Fibroblast of pulmonary artery (primary cell): ENCODE data around the gene PACS2.
"Not testable (repeated sequence)": the region's sequence is repeated elsewhere in the genome, so short reads cannot be mapped to it uniquely, and the experiment has no call there.

Experiments used
- DNase-seq: peaks from one replicate; pipeline ENCODE4 v3.0.0-alpha.2; 2010; ENCODE audit warnings: low read depth
- H3K4me3 ChIP-seq: replicated peaks from 2 replicates; pipeline ENCODE4 v1.5.1; 2011; ENCODE audit warnings: low read depth, mild to moderate bottlenecking, control low read depth, low read length, moderate library complexity
- CTCF ChIP-seq: IDR thresholded peaks from 2 replicates; pipeline ENCODE4 v1.5.1; 2011; ENCODE audit warnings: mild to moderate bottlenecking, control low read depth, low read length, inconsistent platforms; ENCODE audit errors: missing control alignments

The PACS2 gene

GRCh38 chr14:105282098-105282725, 32.3 kb upstream of the PACS2 start:
- TF ChIP-seq CTCF, result no peak
- no peak overlapping the region for H3K4me3 ChIP-seq
- no peak for DNase-seq

GRCh38 chr14:105283028-105283427, 31.5 kb upstream of the PACS2 start:
- TF ChIP-seq CTCF, result no peak
- H3K4me3 ChIP-seq, result no peak overlapping the region
- DNase-seq, result no peak

GRCh38 chr14:105283899-105284298, 30.6 kb upstream of the PACS2 start:
- TF ChIP-seq CTCF, result no peak

GRCh38 chr14:105285174-105285573, 29.4 kb upstream of the PACS2 start:
- no peak for DNase-seq
- no peak for TF ChIP-seq CTCF
- no peak overlapping the region for H3K4me3 ChIP-seq

More at GRCh38 chr14:105283899-105284298, 30.6 kb upstream of the PACS2 start:
- DNase-seq, result no peak
- H3K4me3 ChIP-seq, result no peak overlapping the region

- no peak for DNase-seq
- TF ChIP-seq CTCF, result no peak
- no peak overlapping the region for H3K4me3 ChIP-seq
Measured at GRCh38 chr14:105286759-105287144, 27.8 kb upstream of the PACS2 start.

- H3K4me3 ChIP-seq, result no peak overlapping the region
- no peak for TF ChIP-seq CTCF
- DNase-seq, result no peak
Measured at GRCh38 chr14:105287249-105288102, 27.1 kb upstream of the PACS2 start.

GRCh38 chr14:105288936-105289335, 25.6 kb upstream of the PACS2 start:
- H3K4me3 ChIP-seq, result not testable (repeated sequence)

More at GRCh38 chr14:105288936-105289335, 25.6 kb upstream of the PACS2 start:
- DNase-seq, result not testable (repeated sequence)
